ENCODE results near the gene PCBP3. TPM values are rescaled to one million over a fixed set of nuclear protein-coding genes. Genes with fewer than 3 reads are reported as not detected.

The PCBP3 gene
- total RNA-seq, 1 experiment from 2014 or later = 10.9 TPM

GRCh38 chr21:45954921-45955320 is 311.4 kb downstream of the PCBP3 start:
- no peak for DNase-seq
- no peak overlapping the region for H3K14ac ChIP-seq (ENCODE audit: insufficient read depth, low read length)
- WGBS (ENCODE audit: extremely low coverage, insufficient read length, low lambda C conversion rate) = no CpG with 5 or more reads among the region's 6 CpGs
- no peak overlapping the region for H3K27ac Mint-ChIP-seq
- no peak overlapping the region for H2BK15ac ChIP-seq (ENCODE audit: low read depth, low read length)
- no peak overlapping the region for H2AFZ ChIP-seq (ENCODE audit: low read length)
- H3K9me3 Mint-ChIP-seq = peaks cover 9 to 15% of the 10 kb centered on the region in 2 experiments
- H3K4me1 ChIP-seq (ENCODE audit: insufficient read depth, low read length) = no peaks in the 10 kb centered on the region
- TF ChIP-seq CTCF (conservative IDR thresholded peaks at IDR 0.05) = no peak
- H3K27me3 Mint-ChIP-seq (ENCODE audit: low read depth) = peaks cover 43% of the 10 kb centered on the region
- H3K23me2 ChIP-seq (ENCODE audit: insufficient read length, low read depth, low read length, poor library complexity, severe bottlenecking) = no peaks in the 10 kb centered on the region
- no peak overlapping the region for H2AK5ac ChIP-seq (ENCODE audit: insufficient read length, low read length)
- H3K79me1 ChIP-seq (ENCODE audit: insufficient read depth, low read depth, low read length, poor library complexity, severe bottlenecking) = no peaks in the 10 kb centered on the region
- H3K27me3 ChIP-seq (ENCODE audit: insufficient read depth, low read length) = no peaks in the 10 kb centered on the region
- H3K9ac ChIP-seq (ENCODE audit: extremely low read depth, insufficient read length, low read length) = no peak overlapping the region
- peaks cover 0 to 3% (median 0%) of the 10 kb centered on the region in 3 experiments; a peak in 2 of 7 replicates for H3K36me3 Mint-ChIP-seq (ENCODE audit: insufficient read depth in 1 of 3, low read depth in 3 of 3)
- H3K9me3 ChIP-seq (ENCODE audit: control insufficient read depth, low read depth, low read length) = no peaks in the 10 kb centered on the region
- no peak overlapping the region for H3K4ac ChIP-seq (ENCODE audit: low read depth, low read length)
- H3K27ac ChIP-seq (ENCODE audit: insufficient read length, low read depth, low read length) = no peak overlapping the region
- no peaks in the 10 kb centered on the region for H4K20me1 ChIP-seq (ENCODE audit: control insufficient read depth, insufficient read depth, insufficient read length)
- H3K4me3 Mint-ChIP-seq = no peak overlapping the region
- H3K56ac ChIP-seq (ENCODE audit: insufficient read length, low read depth, low read length) = no peak overlapping the region
- H3K23ac ChIP-seq (ENCODE audit: insufficient read length, low read depth, low read length) = no peak overlapping the region
- no peaks in the 10 kb centered on the region for H3K79me2 ChIP-seq (ENCODE audit: insufficient read depth, low read length)
- no peak overlapping the region for H2BK5ac ChIP-seq (ENCODE audit: insufficient read length, low read length)
- H2BK12ac ChIP-seq (ENCODE audit: insufficient read length, low read depth, low read length) = no peak overlapping the region
- no peak overlapping the region for H4K91ac ChIP-seq (ENCODE audit: insufficient read length, low read depth, low read length)
- no peak overlapping the region for H3K4me2 ChIP-seq (ENCODE audit: insufficient read depth, insufficient read length, low read length)
- H2BK20ac ChIP-seq (ENCODE audit: low read depth, low read length, poor library complexity, severe bottlenecking) = no peak overlapping the region
- peaks cover 11 to 14% of the 10 kb centered on the region in 2 experiments for H3K4me1 Mint-ChIP-seq
- no peak overlapping the region for H3K18ac ChIP-seq (ENCODE audit: insufficient read length, low read depth, low read length)
- no peak overlapping the region for H4K5ac ChIP-seq (ENCODE audit: insufficient read length, low read depth, low read length)
- H3T11ph ChIP-seq (ENCODE audit: low read length) = no peak overlapping the region
- no peak overlapping the region for H2BK120ac ChIP-seq (ENCODE audit: low read depth, low read length, poor library complexity, severe bottlenecking)
- H4K8ac ChIP-seq (replicated peaks; ENCODE audit: insufficient read length, low read depth, low read length) = no peak overlapping the region
